NCI-H226 (cell line): Measurements from ENCODE around the gene LRRC61.
A peak's percentile ranks its signal among the peaks of the same experiment; 100 is the strongest.
"Not testable (repeated sequence)": the region's sequence is repeated elsewhere in the genome, so short reads cannot be mapped to it uniquely, and the experiment has no call there.

Experiments
- DNase-seq: peaks from one replicate; pipeline ENCODE4 v3.0.0-alpha.2; 2015

Gene LRRC61

DNA sequence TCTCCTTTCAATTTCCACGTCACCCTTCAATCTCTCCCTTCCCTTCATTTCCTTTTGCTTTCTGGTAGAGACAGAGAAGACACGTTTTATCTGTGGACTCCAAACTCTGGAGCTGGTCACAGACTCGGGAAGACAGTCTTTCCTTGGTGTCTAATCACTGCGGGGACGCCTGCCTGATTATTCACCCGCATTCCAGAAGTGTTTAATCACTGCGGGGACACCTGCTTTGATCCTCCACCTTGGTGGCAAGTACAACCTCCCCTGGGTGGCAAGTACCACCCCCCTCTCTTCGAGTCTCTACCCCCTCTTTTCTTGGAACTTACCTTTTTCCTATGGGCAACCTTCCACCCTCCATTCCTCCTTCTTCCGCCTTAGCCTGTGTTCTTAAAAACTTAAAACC is 15.3 kb upstream of the LRRC61 start:
- DNase-seq, result no peak

- DNase-seq, result no peak
Observed at GRCh38 chr7:150308575-150308974, 14.6 kb upstream of the LRRC61 start.

DNA sequence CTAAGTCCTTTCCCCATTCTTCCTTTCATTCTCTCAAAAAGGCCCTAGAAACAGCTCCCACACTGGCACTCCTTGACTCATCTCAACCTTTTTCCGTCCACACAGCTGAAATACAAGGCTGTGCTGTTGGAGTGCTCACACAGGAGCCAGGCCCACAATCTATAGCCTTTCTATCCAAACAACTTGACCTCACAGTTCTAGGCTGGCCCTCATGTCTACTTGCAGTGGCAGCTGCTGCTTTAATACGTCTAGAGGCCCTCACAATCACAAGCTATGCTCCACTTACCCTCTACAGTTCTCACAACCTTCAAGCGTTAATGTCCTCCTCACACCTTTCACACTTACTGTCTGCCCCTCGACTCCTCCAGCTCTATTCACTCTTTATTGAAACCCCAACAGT is 12.0 kb upstream of the LRRC61 start:
- no peak for DNase-seq

- no peak for DNase-seq
Observed at GRCh38 chr7:150311711-150312110, 11.4 kb upstream of the LRRC61 start.

DNA sequence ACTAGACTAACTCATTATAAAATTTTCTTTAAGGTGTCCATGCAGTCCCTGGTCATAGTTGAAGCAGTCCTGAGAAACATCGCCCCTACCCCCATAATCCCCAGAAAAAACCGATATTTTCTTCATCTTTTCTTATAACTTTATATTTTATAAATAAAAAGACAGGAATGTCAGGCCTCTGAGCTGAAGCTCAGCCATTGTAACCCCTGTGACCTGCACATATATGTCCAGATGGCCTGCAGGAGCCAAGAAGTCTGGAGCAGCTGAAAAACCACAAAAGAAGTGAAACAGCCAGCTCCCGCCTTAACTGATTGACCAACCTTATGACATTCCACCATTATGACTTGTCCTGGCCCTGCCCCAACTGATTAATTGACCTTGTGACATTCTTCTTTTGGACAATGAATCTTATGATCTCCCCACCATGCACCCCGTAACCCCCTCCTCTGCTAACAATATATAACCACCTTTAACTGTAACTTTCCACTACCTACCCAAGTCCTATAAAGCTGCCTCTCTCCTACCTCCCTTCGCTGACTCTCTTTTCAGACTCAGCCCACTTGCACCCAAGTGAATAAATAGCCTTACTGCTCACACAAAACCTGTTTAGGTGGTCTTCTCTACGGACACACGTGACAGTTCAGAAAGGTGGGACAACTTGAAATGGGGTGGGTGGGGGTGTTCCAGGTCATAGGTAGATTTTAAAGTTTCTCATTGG is 10.3 kb upstream of the LRRC61 start:
- not testable (repeated sequence) for DNase-seq

- DNase-seq, result no peak
Observed at GRCh38 chr7:150313367-150313809, 9.8 kb upstream of the LRRC61 start.

GRCh38 chr7:150313870-150314269 is 9.3 kb upstream of the LRRC61 start:
- no peak for DNase-seq

DNA sequence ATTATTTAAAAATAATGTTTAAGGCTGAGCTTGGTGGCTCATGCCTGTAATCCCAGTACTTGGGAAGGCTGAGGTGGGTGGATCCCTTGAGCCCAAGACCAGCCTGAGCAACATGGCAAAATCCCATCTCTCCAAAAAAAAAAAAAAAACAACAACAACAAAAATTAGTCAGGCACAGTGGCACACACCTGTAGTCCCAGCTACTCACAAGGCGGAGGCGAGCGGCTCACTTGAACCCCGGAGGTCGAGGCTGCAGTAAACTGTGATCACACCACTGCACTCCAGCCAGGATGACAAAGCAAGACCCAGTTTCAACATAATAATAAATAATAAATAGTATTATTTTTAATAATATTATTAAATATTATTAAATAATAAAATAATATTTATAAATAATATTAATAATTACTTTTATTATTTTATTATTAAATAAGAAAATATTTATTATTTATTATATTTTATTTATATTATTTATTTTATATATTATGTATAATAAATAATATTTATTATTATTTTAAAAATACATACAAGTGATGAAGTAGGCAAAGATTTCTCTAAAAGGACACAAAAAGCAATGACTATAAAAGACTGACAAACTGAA is 8.4 kb upstream of the LRRC61 start:
- DNase-seq, result no peak

DNA sequence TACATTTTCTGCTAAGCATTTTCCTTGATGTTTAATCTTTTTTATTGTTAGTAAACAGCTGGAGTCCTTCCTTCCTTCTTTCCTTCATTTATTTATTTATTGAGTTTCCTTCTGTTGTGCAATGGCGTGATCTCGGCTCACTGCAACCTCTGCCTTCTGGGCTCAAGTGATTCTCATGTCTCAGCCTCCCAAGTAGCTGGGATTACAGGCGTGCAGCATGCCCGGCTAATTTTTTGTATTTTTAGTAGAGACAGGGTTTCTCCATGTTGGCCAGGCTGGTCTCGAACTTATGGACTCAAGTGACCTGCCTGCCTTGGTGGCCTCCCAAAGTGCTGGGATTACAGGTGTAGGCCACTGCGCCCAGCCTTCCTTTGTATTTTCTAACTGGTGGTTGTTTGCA is 6.2 kb upstream of the LRRC61 start:
- not testable (repeated sequence) for DNase-seq

DNA sequence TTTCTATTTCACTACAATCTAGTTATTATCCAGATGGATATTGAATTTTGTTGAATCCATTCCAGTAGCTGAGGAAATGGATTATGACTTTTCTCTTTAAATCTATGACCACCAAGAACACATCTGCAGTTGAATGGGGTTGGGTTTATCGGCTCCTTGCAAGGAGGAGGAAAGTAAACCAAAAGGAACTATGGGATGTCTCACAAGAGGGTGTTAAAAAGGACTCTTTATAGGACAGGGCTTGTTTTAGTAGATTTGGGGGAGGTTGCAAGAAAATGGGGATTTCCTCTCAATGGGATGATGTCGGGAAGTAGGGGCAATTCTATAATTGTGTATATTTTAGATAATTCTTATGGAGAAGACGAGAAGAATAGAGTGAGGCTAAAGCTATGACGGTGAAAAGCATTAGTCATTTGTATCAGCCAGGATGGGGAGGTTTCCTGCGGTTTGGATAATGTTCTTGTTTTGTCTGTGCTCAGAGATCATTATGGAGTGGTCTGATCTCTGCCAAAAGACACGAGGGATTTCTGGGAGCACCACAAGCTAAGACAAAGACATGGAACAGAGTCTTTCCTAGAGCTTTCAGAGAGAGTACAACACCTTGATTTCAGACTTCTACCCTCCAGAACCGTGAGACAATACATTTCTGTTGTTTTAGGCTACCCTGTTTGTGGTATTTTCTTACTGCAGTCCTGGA is 5.3 kb upstream of the LRRC61 start:
- DNase-seq, result no peak

DNA sequence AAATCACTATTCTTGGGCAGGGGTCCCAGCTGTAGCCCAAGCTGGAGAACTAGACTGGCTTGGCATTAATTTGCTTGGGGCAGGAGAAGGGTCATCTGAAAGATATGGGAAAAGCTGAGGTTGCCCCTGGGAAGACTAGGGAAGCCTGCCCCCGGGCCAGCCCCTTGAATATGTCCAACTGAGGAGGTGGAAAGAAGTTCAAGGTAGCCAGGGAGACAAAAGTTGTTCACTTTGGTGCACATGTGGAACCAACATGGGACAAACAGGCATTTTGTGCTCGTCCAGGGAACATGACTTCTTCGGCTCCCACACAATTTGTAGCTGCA is 1.4 kb upstream of the LRRC61 start:
- no peak for DNase-seq

DNA sequence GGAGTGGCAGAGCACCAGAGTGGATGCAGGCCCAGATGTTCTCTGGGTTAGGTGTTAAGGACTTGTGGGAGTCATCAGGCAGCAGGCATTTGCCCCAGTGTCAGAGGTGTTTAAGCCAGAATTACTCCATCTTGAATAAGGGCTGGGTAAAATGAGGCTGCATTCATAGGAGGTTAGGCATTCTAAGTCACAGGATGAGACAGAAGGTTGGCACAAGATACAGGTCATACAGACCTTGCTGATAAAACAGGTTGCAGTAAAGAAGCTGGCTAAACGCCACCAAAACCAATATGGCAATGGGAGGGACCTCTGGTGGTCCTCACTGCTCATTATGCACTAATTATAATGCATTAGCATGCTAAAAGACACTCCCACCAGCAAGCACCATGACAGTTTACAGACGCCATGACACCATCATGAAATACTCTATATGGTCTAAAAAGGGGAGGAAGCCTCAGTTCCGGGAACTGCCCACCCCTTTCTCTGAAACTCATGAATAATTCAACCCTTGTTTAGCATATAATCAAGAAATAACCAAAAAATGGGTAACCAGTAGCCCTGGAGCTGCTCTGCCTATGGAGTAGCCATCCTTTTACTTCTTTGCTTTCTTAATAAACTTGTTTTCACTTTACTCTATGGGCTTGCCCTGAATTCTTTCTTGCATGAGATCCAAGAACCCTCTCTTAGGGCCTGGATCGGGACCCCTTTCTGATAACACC is 882 bp upstream of the LRRC61 start:
- DNase-seq, result no peak

DNA sequence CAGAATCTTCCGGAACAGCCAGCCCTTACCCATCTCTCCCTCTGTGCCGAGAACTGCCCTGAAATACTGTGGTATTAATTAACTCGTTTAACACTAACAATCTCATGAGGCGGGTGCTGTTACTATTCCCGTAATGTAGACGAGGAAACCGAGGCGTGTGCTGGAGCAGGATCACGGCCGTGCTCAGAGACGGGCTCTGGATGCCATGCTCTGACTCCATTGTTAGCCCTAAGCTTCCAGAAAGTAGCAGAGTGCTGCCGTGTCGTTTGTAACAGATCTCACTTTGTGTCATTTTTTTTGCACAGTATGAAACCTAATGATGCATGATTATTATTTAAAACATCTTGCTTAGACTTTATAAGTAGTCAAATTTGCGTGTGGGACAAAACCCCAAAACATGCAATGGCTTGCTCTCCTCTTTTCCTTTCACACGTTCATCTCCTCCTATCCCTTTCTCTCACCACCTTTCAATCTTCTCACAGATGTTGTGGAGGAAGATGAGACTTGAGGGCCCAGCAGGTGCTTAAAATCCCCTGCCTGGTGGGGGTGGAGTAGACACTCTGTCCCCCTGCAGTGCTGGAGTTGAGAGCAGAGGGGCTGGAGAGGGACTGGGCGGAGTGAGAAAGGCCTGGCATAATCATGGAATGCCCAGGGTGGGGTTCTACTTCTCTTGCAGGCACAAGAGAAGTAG is 672 bp downstream of the LRRC61 start:
- peak; percentile 12 for DNase-seq

GRCh38 chr7:150324373-150324961 is 1.3 kb downstream of the LRRC61 start:
- DNase-seq, result no peak

GRCh38 chr7:150325110-150325611 is 2.0 kb downstream of the LRRC61 start:
- no peak for DNase-seq

GRCh38 chr7:150325901-150326300 is 2.7 kb downstream of the LRRC61 start:
- DNase-seq, result no peak

DNA sequence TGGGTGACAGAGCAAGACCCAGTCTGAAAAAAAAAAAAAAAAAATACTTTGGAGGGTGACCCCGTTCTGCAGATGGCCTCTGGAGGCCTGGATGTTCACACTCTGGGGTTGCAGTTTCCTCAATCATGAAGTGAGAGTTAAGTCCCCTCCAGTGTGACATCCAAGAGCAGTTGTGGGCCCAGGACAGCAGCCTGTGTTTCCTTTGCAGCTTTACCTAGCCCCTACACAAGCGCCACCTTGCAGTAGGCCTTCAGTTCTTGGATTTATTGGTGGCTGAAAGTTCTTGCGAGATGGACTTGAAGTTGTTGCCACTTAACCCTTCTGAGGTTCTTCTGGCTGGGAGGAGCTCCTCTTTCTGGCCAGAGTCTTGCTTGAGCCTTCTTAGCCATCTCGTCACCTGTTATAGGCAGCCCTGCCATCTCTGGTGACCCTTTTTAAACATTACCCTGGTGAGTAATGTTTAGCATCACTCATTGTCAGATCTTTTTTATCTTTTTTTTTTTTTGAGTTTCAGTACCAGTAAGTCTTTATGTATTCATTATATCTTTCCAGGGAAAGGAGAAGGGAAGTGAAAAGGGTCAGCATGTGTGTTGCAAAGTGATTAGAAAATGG is 3.6 kb downstream of the LRRC61 start:
- no peak for DNase-seq

GRCh38 chr7:150327308-150327707 is 4.2 kb downstream of the LRRC61 start:
- no peak for DNase-seq

DNA sequence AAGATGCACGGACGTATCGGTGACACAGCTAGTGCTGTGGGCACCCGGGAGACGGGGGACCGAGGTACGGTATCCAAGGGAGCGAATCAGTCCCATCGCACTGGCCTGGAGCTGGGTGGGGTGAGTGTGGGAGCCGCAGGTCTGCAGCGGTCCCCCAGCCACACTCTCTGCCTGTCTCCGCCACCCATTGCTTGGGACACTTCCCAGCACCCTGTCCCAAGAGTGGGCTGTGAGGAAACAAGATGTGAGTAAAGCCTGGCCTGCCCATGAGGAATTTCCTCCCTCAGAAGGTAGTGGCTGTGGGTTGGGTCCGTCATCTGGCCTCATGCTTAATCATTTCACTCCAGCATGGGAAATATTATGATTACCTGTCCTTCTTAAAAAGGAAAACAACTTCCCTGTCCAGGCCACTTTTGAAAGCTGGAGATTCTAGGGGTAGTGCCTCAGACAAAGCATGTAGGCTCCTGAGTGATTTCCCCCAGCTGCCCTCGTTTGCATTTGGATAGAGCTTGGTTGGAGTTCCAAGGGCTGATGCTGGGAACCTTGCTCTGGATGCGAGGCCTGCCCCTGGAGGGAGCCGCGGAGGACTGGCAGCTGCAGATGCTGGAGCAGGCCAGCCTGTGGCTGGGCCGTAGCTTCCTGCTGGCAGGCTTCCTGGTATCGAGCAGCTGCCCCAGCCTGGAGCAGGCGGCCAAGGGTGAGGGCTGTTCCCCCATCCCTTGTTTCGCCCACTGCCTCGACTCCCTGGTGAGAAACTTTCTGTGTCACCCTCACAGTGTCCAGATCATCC is 6.4 kb downstream of the LRRC61 start:
- no peak for DNase-seq

GRCh38 chr7:150330211-150330885 is 7.2 kb downstream of the LRRC61 start:
- DNase-seq, result no peak
